CD4-positive, alpha-beta T cell treated with Interleukin-1 beta for 1 hour (primary cell): ENCODE results near the gene ZNF506.
A peak's percentile ranks its signal among the peaks of the same experiment; 100 is the strongest.
"Not testable (repeated sequence)": the region's sequence is repeated elsewhere in the genome, so short reads cannot be mapped to it uniquely, and the experiment has no call there.

ENCODE experiments used
- DNase-seq, 2 donors: peaks; one replicate each; pipeline ENCODE4 v3.0.0-alpha.2; 2020 to 2022

The ZNF506 gene

DNA sequence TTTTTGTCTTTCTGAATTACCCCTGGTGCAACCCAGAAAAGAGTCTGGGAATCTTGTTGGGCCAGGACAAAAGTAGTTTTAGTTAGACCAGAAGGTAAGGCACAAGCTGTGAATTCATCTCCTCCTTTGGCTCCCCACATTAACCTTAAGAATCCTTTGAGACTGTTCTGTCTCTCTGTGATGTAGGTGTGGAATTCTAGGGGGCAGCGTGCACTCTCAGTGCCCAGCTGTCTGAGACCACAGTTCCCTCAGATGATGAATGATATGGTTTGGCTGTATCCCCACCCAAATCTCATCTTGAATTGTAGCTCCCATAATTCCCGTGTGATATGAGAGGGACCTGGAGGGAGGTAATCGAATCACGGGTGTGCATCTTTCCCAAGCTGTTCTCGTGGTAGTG lies 43.9 kb downstream of the ZNF506 start:
- DNase-seq, result no peak

DNA sequence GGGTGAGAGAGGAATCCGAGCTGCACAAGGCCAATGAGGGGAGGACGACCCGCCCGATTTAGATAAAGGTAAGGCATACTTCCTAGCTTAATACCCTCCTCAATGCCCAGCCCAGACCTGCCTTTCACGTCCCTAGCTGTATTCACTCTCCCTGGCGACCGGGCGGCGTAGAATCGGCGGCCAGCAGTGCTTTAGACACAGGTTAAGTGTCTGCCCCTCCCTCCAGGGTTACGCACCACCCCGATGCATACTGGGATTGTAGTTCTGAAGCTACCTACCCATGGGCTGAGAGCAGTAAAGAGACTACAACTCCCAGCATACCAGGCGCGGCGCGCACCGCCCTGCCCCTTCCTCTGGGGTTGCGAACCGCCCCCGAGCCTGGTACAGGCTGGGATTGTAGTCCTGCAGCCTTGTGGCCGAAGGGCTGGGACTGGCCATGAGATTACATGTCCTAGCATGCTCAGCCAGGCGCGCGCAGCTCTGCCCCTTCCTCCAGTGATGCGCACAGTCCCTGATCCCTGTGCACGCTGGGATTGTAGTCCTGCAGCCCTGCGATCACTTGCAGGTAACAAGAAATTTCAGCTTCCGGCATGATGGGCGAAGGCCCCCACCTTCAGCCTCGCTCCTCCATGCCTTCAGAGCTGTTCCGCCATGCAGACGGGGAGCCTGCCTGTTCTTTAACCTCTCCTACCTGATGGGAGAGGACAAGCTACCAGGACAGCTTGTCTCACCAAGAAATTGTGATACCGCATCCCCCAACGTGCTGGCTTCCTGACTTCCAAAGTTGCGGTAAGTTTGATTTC lies 45.1 kb downstream of the ZNF506 start:
- peak; percentile 92 to 93 for DNase-seq

DNA sequence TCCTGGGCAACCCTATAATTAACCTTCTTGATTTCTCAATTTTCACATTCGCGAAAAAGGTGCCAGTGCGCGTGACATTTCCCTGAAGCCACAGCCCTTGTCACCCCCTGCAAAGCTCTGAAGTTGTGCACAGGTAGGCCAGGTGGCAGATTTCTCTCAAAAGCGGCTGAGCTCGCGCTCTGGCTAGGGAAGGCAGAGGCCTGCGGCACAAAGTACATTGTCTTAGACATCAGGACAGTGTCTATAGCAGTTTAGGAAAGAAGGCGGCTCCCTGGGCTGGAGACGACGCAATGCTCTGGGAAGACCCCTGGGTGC lies 45.7 kb downstream of the ZNF506 start:
- no peak for DNase-seq

DNA sequence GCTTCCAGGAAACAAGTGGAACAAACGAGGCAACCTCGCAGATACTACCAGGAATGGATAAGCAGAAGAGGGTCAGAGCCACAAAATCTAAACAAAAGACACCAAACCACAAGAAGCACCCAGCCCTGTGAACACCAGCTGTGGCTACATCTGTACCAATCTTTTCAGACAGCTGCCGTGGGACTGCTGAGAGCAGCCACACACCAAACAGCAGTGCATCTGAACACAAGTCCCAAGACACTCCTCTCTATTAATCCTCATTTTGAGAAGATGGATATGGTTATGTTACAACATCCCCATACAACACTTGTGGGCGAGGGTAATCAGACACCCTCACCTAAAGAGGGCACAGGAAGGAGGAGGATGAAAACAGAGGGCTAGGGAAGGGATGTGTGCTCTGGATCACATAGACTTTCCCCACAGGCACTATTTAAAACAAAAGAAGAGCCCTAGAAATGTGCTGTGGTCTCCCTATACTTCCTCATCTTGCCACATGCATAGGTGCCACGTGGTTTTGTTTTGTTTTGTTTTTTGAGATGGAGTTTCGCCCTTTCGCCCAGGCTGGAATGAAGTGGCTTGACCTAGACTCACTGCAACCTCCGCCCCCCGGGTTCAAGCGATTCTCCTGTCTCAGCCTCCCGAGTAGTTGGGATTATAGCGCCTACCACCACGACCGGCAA lies 47.1 kb downstream of the ZNF506 start:
- DNase-seq, result no peak

DNA sequence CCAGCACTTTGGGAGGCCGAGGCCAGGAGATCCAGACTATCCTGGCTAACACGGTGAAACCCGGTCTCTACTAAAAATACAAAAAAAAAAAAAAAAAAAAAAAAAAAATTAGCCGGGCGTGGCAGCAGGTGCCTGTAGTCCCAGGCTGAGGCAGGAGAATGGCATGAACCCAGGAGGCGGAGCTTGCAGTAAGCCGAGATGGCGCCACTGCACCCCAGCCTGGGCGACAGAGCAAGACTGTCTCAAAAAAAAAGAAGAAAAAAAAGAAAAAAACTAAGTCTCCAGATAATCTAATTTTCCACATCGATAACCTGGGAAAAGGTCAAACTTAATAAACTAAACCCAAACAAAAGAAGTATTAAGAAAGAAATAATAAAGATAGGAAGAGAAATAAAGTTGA lies 49.6 kb downstream of the ZNF506 start:
- DNase-seq, result not testable (repeated sequence)

DNA sequence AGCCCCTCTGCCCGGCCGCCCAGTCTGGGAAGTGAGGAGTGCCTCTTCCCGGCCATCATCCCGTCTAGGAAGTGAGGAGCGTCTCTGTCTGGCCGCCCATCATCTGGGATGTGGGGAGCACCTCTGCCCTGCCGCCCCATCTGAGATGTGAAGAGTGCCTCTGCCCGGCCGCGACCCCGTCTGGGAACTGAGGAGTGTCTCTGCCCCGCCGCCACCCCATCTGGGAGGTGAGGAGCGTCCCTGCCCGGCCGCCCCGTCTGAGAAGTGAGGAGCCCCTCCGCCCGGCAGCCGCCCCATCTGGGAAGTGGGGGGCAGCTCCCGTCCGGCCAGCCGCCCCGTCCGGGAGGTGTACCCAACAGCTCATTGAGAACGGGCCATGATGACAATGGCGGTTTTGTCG lies 51.6 kb downstream of the ZNF506 start:
- DNase-seq, result not testable (repeated sequence)

DNA sequence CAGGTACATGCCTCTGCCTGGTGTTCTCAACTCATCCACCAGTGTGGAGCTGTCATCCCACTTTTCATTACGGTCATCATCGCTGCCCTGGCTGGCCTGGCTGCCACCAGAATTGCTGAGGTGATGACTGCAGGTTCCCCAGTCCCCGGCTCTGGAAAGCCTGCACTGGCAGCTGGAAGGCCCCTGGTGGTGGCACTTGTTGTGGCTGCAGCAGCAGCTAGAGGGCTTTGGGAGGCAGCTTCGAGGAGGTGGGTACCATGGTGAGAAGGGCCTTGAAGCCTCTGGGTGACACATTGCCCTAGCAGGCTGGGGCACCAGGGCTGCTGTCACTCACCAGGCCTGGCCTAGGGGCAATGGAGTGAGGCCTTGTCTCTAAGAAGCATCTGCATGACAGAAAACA lies 63.4 kb downstream of the ZNF506 start:
- no peak for DNase-seq

DNA sequence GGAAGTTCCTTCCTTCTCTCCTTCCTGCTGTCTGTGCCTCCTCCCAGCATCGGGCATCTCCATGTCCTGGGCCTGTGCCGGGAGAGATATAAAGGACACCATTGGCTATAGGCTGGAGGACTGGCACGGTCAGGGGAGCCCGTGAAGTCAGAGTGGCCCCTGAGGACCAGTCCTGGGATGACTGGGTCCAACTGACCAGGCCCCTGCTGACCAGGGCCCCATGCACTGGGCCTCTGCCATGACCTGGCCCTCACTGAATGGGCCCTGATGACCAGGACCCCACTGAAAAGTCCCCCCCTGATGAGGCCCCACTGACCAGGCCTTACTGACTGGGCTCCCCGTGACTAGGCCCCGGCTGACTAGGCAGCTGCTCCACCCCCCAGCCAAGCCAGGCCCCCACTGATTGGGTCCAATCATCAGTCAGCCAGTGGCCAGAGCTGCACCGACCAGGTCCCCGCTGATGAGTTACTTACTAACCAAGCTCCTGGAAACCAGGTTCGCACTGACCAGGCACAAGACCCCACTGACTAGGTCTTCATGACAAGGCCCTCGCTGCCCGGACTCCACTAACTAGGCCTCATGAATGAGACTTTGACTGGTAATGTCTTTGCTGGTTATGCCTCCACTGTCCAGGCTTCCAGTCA lies 68.7 kb downstream of the ZNF506 start:
- no peak for DNase-seq

DNA sequence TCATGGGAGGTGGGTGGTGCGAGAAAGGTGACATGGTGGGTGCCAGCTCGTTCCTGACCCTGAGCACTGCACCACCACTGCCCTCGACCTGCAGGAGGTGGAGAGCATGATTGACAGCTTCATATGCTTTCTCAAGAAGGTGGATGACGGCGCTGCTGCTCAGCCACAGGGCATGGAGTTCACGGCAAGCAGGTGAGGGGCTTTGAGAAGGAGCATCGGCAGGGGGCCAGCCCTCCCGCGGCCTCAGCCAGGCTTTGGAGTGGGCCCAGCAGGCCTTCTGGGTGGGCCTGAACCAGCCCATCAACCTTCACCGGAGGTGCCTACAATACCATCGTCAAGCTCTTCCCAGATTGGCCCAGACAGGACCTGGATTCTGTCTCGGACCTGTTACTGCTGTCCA lies 69.7 kb downstream of the ZNF506 start:
- no peak for DNase-seq

DNA sequence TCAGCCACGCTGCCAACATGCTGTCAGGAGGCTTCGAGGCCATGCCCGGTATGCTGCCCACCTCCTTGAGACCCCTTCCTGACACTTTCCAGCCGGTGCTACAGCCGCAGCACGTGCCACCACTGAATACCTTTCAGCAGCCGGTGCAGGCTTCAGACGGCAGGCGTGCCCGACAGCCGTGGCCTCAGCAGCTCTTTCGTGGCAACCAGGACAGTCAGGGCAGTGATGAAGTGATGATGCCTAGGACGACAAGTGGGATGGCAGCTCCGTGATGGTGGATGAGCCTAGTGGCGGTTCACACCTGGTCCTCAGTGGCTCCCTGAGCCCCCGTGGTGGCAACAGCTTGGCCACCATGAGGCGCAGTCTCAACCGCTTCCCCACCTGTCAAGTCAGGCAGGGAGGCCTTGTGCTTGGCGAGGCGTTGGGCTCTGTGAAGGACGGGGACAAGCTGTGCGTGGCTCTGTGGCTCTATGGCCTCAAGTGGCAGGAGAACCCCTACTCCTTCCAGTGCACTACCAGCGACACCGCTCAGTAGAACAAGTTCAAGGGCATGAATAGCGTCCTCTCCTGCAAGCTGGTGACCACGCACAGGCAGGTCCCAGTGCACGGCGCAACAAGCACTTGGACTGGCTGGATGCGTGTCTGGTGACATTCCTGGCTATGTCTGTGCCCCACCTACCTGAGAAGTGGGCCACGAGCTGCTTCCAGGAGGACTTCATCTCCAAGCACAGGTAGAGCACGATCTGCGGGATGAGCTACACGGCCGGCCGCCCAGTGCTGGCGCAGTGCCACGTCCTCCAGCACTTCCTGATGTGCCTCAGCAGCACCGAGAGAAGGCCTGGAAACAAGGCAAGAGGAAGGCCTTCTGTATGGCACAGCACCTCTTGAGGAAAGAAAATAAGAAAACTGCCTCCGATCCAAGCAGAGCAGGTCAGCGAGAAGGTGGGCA lies 70.4 kb downstream of the ZNF506 start:
- no peak for DNase-seq

DNA sequence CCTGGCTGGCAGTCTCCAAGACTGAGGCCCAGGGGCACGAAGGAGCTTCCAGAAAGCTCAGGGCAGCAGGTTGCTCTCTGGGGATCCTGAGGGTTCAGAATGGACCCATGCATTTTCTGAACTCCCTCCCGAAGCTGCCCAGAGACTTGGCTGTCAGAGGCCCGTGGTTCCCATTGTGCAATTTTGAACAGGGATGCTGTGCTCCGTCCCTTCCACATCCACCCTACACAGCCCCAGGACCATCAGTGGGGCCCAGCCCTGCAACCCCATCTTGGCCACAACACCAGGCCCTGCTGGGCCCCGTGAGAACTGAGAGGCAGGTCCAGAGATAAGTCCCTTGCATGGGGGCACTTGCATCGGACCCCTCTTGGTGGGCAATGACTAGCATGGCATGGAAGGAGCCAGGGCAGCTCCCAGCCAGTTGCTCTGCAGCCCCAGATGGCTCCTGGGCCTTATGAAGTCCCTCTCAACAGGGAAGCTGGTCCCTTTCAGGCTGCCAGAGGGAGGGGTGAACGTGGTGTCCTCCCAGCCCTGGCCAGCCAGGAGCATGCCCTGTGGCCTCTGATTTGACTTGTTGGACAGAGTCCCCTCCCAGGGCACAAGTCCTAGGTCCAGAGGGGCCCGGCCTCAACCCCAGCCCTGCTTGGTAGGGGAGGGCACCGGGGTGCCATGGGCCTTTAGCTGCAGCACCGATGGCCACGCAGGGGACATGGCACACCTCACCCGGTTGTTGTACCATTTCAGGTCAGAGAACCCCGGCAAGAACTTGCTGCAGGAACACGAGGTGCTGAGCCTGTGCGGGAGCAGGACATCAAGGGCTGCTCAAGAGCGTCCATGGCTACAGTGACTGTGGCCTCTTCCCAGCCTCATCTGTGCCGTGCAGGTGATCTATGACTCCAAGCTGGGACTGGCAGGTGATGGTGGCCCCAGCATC lies 71.4 kb downstream of the ZNF506 start:
- no peak for DNase-seq

DNA sequence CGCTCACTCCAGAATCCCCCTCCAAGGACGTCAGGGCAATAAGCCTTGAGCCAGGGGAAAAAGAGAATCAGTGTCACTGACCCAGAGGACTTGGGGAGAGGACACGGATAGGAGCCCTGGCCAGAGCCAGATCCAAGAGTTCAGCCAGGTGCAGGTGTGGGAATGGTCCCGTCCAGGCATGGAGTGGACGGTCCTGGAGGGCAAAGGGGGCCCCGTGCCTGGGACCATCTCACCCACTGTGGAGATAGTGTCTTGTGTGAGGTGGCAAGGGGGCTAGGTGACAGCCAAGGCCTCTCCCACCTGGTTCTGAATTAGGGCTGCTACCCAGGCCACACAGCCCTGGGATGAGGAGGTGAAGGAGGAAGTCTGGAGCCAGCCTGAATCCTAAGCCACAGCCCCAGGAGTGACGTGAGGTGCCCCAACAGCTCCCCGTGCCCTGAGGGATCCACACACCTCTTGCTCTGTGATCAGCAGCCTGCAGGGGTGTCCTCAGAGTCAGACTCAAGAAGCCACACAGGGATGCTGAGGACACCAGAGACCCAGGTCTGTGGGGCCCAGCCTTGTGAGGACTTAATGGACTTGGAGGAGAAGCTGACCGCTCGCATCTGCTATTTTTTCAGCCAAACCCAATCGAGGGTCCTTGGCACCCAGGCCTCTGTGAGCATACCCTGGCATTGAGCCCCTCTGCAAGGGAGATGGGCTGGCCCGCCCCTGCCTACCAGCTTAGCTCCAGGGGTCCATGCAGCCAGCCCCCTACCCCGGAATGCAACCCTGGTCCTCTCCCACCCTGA lies 72.2 kb downstream of the ZNF506 start:
- no peak for DNase-seq

DNA sequence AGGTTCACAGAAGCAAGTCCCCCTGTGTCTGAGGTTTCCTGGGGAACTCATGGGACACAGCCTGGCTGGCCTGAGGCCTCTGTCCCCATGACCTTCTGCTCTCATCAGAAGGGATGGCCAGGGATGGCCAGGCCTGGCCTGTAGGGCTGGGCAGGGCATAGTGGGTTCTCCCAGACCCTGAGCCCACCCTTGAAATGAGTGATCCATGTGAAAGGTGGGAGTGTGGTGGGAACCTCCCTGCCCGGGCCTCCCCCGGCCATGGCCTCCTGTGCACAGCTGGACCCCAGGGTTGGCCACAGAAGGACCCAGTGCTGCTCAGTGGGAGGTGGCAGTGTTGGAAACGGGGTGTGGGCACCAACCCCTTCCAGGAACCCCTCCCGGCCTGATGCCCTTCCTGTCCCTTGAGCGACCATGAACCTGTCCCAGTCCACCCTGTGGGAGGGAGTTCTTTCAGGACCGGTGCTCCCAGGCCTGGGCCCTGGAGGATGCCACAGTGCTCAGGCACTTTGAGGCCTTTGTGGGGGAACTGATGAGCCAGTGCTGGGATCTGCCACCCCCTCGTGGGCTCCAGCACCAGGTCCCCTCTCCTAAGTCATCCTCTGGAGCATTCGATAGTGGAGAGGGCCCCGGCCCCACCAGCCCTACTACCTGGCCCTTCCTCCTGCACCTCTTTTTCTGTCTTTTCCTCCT lies 73.2 kb downstream of the ZNF506 start:
- no peak for DNase-seq

DNA sequence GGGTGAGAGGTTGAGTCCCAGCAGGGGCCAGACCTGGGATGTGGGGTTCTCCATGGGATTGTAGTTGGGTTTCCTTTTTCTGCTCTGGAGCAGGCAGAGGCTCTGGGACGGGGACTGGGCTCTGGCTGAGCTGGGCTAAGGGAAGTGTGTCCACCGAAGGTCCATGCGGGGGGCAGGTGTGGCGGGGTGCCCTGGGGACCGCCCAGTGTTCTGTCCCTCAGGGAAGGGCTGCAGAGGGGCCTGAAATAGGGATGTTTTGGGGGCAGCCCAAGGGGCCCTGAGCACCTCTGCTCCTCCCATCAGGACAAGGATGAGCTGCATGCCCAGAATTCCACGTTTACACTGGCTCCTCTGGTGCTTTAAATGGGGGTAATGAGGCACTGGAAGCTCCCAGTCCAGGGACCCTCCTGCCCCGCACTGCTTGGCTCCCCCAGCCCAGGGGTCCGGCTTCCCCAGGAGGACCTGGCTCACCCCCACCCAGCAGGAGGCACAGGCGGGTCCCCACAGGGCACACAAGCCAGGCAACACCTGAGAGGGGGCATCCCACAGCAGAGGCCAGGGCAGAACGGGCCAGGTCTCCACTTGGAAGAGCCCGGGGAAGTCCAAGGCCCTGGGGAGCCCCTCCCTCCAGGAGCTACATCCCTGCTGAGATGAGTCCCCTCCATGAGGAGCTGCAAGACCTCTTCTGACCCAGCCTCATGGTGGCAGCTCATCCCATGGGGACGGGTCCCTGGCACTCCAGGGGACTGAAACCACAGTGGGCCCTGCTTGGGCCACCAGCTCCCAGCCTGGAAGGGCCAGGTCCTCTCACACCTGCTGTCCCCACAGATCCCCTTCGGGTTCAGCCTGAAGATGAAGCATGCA lies 74.0 kb downstream of the ZNF506 start:
- DNase-seq, result no peak

DNA sequence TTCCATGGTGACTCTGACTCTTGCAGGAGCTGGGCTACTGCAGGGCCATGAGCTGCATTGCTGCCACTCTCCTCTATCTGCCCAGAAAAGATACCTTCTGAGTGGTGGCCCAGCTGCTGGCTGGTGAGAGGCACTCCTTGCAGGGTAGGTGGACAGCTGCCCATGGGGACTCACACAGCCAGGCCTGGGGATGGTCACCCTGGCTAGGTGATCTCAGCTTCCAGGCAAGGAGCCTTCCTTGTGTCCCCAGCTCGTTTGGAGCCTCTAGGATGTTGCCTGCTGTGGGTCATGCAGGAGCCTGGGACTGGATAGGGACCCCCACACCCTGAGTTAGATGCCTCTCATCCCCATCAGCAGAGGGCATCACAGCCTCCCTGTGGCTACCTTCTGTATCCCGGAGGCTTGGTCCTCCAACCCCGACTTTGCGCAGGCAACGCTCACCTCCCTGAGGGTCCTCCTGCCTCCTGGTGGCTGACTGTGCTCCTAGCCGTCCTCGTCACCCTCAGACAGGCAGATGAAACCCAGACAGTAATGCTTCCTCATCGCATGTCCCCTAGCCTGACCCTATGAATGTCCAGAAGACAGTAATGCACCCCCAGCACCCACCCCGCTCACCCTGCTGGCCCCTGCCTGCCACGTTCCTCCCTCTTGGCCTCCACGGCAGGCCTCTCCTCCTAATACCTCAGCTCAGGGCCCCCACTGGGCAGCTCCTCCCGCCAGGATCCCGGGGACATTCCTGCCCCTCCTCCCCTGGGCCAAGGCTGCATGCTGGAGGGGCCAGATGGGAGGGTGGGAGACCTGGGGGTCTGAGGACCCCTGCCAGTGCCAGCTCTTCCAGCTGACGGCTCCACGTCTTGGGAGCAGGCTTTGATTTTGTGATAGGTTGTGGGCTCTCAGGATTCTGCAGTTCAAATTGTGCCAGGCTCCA lies 75.0 kb downstream of the ZNF506 start:
- no peak for DNase-seq

DNA sequence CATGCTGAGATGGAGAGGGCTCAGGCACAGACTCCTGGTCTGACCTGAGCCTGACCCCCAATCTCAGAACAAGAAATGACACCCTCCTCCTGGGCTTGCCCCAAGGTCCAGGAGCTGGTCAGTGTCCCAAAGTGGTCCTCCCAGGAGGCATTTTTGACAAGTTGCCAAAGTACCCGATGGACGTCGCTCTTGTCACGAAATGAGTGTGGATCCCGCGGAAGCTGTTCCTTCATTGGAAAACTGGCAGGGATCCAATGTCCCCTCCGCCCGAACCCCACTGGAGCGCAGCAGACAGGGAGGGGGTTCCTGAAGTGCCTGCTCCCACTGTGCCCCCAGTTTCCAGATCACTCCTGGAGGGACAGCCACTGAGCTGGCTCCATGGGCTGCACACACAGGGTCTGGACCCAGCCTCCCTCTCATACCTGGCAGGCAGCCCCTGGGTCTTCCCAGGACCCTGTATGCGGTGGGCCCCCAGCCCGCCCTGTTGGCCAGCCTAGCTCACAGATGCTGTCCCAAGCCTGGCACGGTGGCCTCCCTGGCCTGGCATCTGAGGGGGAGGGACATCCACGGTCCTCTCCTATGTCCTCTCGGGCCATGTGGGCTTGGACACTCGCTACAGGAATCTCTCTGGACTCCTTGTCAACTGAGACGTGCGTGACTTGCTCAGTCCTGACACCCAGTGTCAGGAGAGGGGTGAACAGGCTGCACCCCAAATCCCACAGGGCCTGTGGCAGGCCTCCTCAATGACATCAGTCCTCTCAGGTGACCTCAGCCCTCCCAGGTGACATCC lies 75.9 kb downstream of the ZNF506 start:
- no peak for DNase-seq

DNA sequence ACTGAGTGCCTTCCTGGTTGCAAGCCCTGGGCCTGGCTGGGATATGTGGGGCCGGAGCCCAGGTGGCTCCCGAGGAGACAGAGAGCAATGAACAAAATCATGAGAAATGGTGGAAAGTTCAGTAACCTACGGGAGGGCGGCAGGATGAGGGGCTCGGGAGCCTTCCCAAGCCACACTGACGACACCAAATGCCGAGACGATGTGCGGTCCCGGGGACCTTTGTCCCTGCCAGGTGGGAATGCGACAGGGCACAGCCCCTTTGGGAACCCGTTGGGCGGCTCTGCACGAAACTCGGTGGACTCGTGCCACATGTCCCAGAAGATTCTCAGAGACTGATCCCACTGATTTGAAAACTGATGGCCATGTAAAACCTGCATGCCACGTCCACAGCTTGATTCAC lies 76.9 kb downstream of the ZNF506 start:
- no peak for DNase-seq
